HG02970 (cell line): ENCODE measurements around the gene MOK.
"Not testable (repeated sequence)": the region's sequence is repeated elsewhere in the genome, so short reads cannot be mapped to it uniquely, and the experiment has no call there.

Source experiments
- ATAC-seq: cut with Tn5 transposase; IDR thresholded peaks from one replicate; pipeline ENCODE4 v1.9.1; 2021; ENCODE audit warnings: mild to moderate bottlenecking, moderate library complexity, moderate number of reproducible peaks; ENCODE audit not compliant: unreplicated experiment, low FRiP score

Gene MOK

DNA sequence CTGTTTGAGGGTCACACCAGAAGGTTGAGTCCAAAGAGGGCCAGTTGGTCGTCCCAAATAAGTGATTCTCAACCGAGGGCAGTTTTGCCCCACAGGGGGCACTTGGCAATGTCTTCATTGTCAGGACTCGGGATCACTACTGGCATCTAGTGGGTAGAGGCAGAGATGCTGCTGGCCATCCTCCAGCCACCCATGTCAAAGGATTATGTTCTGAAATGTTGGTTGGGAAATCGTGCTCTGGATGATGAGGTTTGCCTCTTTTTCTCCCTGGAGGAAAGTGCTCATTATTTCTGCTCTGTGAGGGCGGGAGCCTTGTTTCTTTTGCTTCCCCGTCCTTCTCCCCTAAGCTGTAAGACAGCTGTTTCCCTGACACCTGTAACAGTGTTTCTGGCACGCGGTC lies 18.1 kb upstream of the MOK start:
- no peak for ATAC-seq

- ATAC-seq, result no peak
Measured at GRCh38 chr14:102321456-102322422, 16.8 kb upstream of the MOK start.

DNA sequence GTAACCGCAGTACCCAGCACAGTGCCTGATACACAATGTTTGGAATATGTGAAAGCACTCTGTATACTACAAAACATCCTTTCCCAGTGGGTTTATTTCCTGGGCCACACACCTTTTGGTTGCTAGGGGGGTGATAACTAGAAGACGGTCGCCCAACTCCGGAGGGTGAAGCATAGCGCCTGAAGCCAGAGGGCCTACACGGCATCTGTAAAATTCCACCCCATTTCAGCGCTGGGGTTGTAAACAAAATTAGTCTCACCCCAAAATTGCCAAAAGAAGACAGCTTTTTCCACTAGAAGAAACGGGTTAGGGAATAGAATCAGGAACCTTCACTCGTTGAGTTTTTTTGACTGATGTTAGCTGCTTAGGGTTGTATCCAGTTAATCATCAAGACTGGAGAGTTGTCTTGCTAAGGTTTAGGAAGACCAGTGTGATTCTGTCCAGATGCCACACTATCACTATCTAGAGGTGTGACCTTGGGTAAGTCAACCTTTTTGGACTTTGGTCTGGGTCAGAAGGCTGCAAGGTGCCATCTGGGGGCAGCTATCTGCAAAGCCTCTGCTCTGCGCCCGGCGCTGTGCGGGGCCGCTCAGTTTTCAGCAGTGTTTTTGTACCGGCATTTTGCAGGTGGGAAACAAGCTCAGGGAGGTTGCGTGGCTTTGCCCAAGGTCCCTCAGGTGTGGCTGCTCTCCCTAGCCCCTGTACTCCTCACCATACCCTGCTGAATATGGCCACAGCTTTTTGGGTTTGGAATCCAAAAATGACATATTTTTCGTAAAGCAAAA lies 15.9 kb upstream of the MOK start:
- ATAC-seq, result no peak

DNA sequence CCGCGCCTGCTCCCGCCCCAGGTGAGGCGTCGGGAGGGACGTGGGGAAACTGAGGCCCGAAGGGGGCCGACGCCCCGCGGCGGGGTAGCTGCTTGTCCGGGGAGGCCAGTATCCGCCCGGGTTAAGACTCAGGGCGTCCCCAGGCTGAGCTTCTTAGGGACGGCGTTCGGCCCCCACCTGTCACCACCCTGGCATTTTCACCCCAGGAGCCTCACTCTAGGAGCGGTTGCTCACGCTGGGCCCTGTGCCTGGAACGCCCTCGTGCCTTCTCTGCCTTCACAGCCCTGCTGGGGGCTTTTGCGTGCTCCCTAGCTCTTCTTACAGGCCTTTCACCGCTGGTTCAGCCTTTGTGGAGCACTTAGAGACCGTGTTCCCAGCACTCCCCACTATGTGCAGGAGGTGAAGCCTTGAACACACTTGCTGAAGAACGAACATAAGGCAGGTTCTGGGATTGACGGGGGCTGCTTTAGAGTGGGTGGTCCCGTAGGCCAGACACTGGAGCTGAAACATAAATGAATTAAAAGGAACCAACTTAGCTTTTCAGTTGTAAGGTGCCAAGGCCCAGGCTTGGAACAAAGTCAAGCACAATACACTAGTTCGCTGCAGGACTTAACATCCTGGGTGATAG lies 15.2 kb upstream of the MOK start:
- no peak for ATAC-seq

DNA sequence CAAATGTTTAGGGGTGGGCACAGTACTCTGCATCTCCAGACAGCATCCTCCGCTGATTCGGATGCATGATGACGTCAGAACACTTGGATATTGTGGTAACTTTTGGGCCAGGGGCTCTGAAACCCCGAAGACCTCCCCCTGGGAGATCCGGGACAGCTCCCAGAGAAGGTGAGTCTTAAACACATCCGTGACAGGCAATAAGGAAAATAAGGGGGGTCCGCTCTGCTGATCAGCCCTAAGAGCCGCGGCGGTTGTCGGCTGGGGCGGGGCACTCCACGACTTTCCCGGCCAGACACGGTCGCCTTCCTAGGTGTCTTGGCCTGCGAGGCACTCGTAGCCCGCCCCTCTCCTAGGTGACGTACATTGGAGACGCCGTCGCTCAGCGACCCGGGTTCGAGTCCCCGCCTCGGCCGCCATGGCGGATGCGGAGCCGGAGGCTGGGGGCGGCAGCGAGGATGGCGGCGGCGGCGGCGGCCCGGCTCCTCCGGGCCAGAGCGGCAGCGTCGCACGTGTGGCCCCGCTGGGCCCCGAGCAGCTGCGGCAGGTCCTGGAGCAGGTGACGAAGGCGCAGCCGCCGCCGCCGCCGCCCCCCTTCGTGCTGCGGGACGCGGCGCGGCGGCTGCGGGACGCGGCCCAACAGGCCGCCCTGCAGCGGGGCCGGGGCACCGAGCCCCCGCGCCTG lies 14.5 kb upstream of the MOK start, which contains the start of gene ZNF839:
TSS of gene ZNF839 (plus strand) at position 396 of the 682 bp plus-strand sequence. CDS start at position 416, 20 bp downstream.
- ATAC-seq, result no peak

- no peak for ATAC-seq
Measured at GRCh38 chr14:102318781-102319276, 13.9 kb upstream of the MOK start.

- no peak for ATAC-seq
Measured at GRCh38 chr14:102317564-102318248, 12.7 kb upstream of the MOK start.

GRCh38 chr14:102316743-102317563 lies 12.0 kb upstream of the MOK start:
- ATAC-seq, result peak; percentile 78

- ATAC-seq, result no peak
Measured at GRCh38 chr14:102316338-102316742, 11.4 kb upstream of the MOK start.

DNA sequence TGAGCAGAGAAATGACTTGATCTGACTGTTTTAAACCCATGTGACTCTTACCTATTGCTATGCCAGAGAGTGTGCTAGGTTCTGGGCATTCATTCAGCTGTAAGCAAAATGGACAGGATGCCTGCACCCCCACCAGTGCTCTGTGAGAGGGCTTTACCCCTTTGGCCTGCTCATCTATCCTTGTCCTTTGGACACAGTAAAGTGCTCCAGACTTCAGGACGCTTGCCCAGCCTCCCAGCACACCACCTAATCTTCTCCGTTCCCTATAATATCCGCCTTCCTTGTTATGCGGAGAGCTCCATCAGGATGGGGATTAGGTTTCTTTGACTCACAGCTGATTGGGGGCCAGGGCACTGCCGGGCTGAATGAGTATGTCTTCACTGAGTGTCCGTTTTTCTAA lies 10.2 kb upstream of the MOK start:
- ATAC-seq, result no peak

GRCh38 chr14:102314242-102315011 lies 9.5 kb upstream of the MOK start:
- peak; percentile 44 for ATAC-seq

GRCh38 chr14:102303664-102304063 lies 1.3 kb downstream of the MOK start:
- no peak for ATAC-seq

DNA sequence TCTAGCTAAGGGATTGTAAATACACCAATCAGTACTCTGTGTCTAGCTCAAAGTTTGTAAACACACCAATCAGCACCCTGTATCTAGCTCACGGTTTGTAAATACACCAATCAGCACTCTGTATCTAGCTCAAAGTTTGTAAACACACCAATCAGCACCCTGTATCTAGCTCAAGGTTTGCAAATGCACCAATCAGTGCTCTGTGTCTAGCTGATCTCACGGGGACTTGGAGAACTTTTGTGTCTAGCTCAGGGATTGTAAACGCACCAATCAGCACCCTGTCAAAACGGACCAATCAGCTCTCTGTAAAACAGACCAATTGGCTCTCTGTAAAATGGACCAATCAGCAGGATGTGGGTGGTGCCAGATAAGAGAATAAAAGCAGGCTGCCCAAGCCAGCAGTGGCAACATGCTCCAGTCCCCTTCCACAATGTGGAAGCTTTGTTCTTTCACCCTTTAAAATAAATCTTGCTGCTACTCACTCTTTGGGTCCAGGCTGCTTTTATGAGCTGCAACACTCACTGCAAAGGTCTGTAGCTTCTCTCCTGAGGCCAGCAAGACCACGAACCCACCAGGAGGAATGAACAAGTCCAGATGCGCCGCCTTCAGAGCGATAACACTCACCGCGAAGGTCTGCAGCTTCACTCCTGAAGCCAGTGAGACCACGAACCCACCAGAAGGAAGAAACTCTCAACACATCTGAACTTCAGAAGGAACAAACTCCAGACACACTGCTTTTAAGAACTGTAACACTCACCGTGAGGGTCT lies 6.5 kb downstream of the MOK start:
- not testable (repeated sequence) for ATAC-seq

DNA sequence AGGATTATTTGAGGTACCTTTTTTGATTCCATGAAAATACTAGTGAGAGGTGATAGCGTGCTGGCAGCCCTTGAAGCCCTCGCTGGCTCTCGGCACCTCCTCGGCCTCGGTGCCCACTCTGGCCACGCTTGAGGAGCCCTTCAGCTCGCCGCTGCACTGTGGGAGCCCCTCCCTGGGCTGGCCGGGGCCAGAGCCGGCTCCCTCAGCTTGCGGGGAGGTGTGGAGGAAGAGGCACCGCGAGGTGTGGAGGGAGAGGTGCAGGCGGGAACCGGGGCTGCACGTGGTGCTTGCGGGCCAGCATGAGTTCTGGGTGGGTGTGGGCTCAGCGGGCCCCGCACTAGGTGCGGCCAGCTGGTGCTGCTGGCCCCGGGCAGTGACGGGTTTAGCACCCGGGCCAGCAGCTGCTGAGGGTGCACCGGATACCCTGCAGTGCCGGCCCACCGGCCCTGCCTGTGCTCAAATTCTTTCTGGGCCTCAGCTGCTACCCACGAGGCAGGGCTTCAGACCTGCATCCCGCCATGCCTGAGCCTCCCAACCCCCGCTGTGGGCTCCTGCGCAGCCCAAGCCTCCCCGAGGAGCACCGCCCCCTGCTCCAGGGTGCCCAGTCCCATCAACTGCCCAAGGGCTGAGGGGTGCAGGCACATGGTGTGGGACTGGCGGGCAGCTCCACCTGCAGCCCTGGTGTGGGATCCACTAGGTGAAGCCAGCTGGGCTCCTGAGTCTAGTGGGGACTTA lies 7.4 kb downstream of the MOK start:
- ATAC-seq, result no peak

- no peak for ATAC-seq
Measured at GRCh38 chr14:102295270-102295669, 9.7 kb downstream of the MOK start.

DNA sequence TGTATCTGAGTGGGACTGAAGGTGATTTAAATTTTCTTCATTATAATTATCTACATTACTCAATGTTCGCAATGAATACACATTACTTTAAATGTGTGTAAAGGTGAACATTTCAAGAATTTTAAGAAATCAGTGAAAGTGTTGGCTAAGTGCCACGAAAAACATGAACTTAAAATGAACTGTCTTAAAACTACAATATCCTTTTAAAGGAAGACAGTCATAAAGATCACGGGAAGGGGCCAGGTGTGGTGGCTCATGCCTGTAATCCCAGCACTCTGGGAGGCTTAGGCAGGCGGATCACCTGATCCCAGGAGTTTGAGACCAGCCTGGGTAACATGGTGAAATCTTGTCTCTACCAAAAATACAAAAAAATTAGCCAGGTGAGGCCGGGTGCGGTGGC lies 11.2 kb downstream of the MOK start:
- no peak for ATAC-seq

- ATAC-seq, result no peak
Measured at GRCh38 chr14:102292441-102292840, 12.5 kb downstream of the MOK start.
